Limb (tissue), 2 donors: ENCODE measurements around the gene ANKRD18B.
"Not testable (repeated sequence)": the region's sequence is repeated elsewhere in the genome, so short reads cannot be mapped to it uniquely, and the experiment has no call there.

ENCODE experiments used
- DNase-seq, 2 donors: peaks; one replicate each; pipeline ENCODE4 v3.0.0-alpha.2; 2016; ENCODE audit errors: extremely low spot score in 2 of 2

Gene ANKRD18B

GRCh38 chr9:33611358-33611757 is 87.3 kb downstream of the ANKRD18B start:
- no peak for DNase-seq

- DNase-seq: not testable (repeated sequence)
These were observed 88.4 kb downstream of the ANKRD18B start for GRCh38 chr9:33612410-33612809.

GRCh38 chr9:33614001-33614687 is 90.1 kb downstream of the ANKRD18B start:
- no peak for DNase-seq

- DNase-seq: not testable (repeated sequence)
These were observed 94.3 kb downstream of the ANKRD18B start for GRCh38 chr9:33618370-33618769.

GRCh38 chr9:33619666-33620404 is 95.8 kb downstream of the ANKRD18B start:
- DNase-seq: peak in 1 of 2 donors; percentile 20

- DNase-seq: peak in 1 of 2 donors; percentile 48
These were observed 96.8 kb downstream of the ANKRD18B start for GRCh38 chr9:33620738-33621439.
